Measurements from ENCODE around the gene SORBS1. TPM values are rescaled to one million over a fixed set of nuclear protein-coding genes. Genes with fewer than 3 reads are reported as not detected.
A peak's percentile ranks its signal among the peaks of the same experiment; 100 is the strongest.

The SORBS1 gene
- total and polyA plus RNA-seq, 5 donors: 225 to 511 (median 428) TPM

DNA sequence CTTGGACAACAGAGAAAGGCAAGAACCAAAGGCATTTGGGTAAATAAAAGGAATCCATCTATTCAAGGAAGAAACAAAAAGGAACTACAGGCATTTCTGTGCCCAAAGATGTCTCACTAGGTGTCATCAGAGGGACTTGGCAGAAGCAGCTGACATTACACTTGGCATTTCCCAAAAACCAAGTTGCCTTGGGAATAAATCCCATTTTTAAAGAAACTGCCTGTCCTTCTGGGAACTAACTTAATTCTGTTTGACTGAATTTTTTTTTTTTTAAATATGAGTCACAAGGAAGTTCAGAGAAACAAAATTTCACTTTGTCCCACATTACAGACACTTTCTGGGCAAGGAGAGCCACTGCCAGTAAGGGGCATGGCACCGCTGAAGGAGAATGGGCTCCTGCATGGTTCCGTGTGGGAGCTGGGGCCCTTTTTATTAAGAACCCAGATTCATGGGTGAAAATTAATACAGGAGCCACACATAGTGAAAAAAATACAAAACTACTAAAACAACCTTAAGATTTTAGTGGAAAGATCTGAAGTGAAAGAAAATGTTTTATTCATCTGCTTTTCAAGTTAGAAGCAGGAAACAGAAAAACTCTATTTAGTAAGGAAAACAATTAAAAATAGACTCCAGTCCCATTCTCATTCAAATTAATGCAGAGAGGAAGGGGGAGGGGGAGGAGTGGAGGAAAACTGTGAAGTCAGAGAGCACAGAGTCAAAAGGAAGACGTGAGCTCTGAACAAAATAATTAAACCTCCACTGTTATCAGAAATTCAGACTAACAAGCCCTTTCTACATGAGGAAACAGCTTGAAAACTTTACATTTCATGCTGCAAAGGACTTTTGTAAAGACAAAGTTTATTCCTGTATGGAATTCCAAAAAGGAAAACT lies 151.9 kb downstream of the SORBS1 start:
- DNase-seq (no peak), ATAC-seq (peak in 1 of 2 donors; percentile 28)
- H3K27ac ChIP-seq (ENCODE audit: low read length): peak overlapping the region; percentile 91
- H3K4me3 ChIP-seq (ENCODE audit: low read length): no peak overlapping the region
- no peaks in the 10 kb centered on the region for H3K9me3 ChIP-seq (ENCODE audit: control insufficient read depth, low read length)
- peaks cover 26% of the 10 kb centered on the region for H3K4me1 ChIP-seq (ENCODE audit: control insufficient read depth, insufficient read depth, low read length)
- 30% methylated on average over 3 of the region's 3 CpGs for WGBS
- no peaks in the 10 kb centered on the region for H3K27me3 ChIP-seq (ENCODE audit: control insufficient read depth, insufficient read depth)
- intact Hi-C loops (cut with DNase I): no loop called here

DNA sequence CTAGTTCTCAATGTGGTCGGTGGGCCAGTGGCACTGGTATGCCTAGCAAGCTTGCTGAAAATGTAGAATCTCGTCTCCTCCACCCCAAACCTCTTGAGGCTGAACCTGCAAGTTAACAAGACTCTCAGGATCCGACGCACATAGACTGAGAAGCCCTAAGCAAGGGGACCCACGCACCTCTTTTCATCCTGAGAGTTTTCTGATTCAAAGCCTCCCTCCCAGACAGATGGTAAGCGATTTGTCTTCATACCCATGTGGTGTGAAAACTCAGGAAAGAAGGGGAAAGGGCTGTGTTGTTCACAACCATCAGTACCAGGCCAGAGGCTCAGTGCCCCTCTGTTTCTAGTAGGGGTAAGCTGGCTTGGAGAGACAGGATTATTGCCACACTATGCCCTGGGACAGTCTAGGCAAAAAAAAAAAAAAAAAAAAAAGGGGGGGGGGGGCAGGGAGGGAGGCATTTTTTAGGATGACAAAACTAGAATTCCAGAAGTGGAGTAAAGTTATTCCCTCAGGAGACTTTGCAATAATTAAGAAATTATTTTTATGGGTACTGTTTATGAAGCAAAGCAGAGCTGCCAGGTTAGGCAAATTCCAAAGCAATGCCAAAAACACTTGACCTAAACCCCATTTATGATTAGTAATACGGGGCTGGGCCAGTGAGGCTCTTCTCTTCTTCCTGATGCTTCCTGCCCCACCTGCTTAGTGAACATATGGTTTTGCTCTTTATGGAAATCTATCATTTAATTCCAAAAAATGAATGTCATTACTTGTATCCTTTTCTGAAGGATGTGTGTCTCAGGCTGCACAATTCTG lies 152.8 kb downstream of the SORBS1 start:
- peak overlapping the region; percentile 99 for H3K27ac ChIP-seq (ENCODE audit: low read length)
- WGBS: 76% methylated on average over 7 of the region's 7 CpGs
- no peak overlapping the region for H3K4me3 ChIP-seq (ENCODE audit: low read length)
- no peak for DNase-seq
- intact Hi-C loops (cut with DNase I): no loop called here
- peaks cover 30% of the 10 kb centered on the region for H3K4me1 ChIP-seq (ENCODE audit: control insufficient read depth, insufficient read depth, low read length)
- no peaks in the 10 kb centered on the region for H3K27me3 ChIP-seq (ENCODE audit: control insufficient read depth, insufficient read depth)
- H3K9me3 ChIP-seq (ENCODE audit: control insufficient read depth, low read length): no peaks in the 10 kb centered on the region
- no peak for ATAC-seq

DNA sequence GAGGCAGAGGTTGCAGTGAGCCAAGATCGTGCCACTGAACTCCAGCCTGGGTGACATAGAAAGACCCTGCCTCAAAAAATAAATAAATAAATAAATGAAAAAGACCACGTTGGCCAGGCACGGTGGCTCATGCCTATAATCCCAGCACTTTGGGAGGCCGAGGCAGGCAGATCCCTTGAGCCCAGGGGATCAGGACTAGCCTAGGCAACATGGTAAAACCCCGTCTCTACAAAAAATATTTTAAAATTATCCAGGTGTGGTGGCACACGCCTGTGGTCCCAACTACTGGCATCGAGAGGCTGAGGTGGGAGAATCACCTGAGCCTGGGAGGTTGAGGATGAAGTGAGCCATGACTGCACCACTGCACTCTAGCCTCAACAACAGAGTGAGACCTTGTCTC lies 153.6 kb downstream of the SORBS1 start:
- no peaks in the 10 kb centered on the region for H3K9me3 ChIP-seq (ENCODE audit: control insufficient read depth, low read length)
- peaks cover 30% of the 10 kb centered on the region for H3K4me1 ChIP-seq (ENCODE audit: control insufficient read depth, insufficient read depth, low read length)
- intact Hi-C loops (cut with DNase I): no loop called here
- H3K4me3 ChIP-seq (ENCODE audit: low read length): no peak overlapping the region
- no peak for ATAC-seq
- WGBS: 90% methylated on average over 7 of the region's 7 CpGs
- H3K27me3 ChIP-seq (ENCODE audit: control insufficient read depth, insufficient read depth): no peaks in the 10 kb centered on the region
- no peak for DNase-seq
- H3K27ac ChIP-seq (ENCODE audit: low read length): peak overlapping the region; percentile 99

DNA sequence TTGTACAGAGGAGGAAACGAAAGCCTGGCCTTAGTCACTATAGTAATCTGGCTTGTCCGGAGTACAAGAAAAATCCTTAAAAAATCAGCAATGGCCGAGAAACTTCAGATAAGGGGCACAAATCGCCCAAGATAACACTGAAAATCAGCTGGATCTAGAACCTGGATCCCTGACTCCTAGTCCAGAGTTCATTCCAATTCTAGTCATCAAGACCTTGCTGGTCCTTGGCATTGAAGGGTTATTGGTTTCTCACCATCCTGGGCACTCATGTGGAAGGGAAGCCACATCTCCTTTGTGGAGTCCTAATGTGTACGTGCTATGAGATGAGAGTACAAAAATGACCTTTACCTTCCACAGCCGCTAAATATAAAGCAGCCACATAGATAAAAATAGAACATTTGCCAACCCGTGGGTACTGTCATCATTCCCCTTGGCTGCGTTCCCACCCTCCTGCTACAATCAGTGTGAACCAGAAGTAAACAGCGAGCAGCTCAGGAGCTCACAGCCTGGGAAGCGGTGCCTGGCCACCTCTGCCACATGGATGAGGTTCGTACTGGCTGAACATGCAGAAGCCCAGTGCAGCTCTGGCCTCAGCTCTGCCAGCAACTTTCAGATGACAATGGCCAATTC lies 154.4 kb downstream of the SORBS1 start:
- H3K27me3 ChIP-seq (ENCODE audit: control insufficient read depth, insufficient read depth): no peaks in the 10 kb centered on the region
- H3K4me1 ChIP-seq (ENCODE audit: control insufficient read depth, insufficient read depth, low read length): peaks cover 26% of the 10 kb centered on the region
- ATAC-seq (peak; percentile 71 to 79), DNase-seq (peak; percentile 77 to 90 (median 88))
- H3K9me3 ChIP-seq (ENCODE audit: control insufficient read depth, low read length): no peaks in the 10 kb centered on the region
- H3K4me3 ChIP-seq (ENCODE audit: low read length): no peak overlapping the region
- intact Hi-C loops (cut with DNase I): no loop called here
- 52% methylated on average over 11 of the region's 11 CpGs for WGBS
- peak overlapping the region; percentile 99 for H3K27ac ChIP-seq (ENCODE audit: low read length)

DNA sequence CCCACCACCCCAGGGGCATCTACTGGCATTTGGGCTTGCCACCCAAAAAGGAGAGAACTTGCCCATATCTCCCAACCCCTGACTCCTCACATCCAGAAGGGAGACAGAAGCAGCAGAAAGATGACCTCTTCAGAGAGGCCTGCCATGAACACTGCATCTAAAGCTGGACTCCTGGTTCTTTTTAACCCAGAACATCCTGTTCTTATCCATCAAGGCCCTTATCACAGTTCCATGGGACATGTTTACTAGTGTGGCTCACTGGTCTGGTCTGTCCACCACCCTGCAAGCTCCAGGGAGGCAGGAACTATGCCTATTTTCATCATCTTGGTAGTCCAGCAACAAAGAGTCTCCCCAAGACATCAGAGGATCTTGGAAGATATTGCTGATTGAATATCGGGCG lies 155.5 kb downstream of the SORBS1 start:
- Histone ChIP-seq H3K27ac (ENCODE audit: low read length) (peak overlapping the region; percentile 98), H3K4me3 (ENCODE audit: low read length) (no peak overlapping the region), H3K4me1 (ENCODE audit: control insufficient read depth, insufficient read depth, low read length) (peaks cover 27% of the 10 kb centered on the region), H3K27me3 (ENCODE audit: control insufficient read depth, insufficient read depth) (no peaks in the 10 kb centered on the region), H3K9me3 (ENCODE audit: control insufficient read depth, low read length) (no peaks in the 10 kb centered on the region)
- intact Hi-C loops (cut with DNase I): no loop called here
- WGBS: 97% methylated on average over 2 of the region's 2 CpGs
- ATAC-seq: peak in 1 of 2 donors; percentile 10
- DNase-seq: no peak

DNA sequence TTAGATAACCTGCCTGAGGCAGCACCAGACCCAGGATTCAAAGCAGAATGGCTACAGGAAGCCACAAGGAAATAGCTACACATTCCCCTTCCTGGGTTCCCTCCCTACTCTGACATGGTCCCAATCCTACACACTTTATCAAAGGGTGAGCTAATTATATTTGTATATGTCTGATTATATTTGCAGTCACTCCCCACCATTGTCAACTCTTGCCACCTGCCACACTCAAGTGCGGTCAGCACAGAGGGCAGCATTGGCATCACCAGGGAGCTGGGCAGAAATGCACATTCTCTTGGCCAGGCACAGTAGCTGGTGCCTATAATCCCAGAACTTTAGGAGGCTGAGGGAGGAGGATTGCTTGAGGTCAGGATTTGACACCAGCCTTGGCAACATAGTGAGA lies 156.3 kb downstream of the SORBS1 start:
- no peaks in the 10 kb centered on the region for H3K27me3 ChIP-seq (ENCODE audit: control insufficient read depth, insufficient read depth)
- no peak overlapping the region for H3K4me3 ChIP-seq (ENCODE audit: low read length)
- peak overlapping the region; percentile 79 for H3K27ac ChIP-seq (ENCODE audit: low read length)
- H3K4me1 ChIP-seq (ENCODE audit: control insufficient read depth, insufficient read depth, low read length): peaks cover 24% of the 10 kb centered on the region
- DNase-seq: no peak
- intact Hi-C loops (cut with DNase I): no loop called here
- 71% methylated on average over 1 of the region's 1 CpG for WGBS
- ATAC-seq: no peak
- no peaks in the 10 kb centered on the region for H3K9me3 ChIP-seq (ENCODE audit: control insufficient read depth, low read length)

DNA sequence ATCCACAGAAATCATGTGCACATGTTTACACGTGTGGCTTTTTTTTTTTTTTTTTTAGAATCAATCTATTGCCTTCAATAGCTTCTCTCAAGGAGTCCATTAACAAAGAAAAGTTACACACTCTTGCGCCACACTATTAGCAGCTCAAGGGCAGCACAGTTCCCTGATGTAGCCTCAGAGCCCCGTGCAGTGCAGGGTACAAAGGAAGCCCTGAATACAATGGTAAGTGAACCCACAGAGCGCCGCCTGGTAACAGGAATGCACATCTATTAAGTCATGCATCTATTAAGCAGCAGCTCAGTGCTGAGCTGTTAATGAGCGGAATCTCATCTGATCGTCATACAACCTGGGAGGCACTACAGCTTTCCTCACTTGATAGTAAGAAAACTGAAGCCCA lies 156.7 kb downstream of the SORBS1 start:
- no peaks in the 10 kb centered on the region for H3K27me3 ChIP-seq (ENCODE audit: control insufficient read depth, insufficient read depth)
- peak overlapping the region; percentile 79 for H3K27ac ChIP-seq (ENCODE audit: low read length)
- WGBS: 69% methylated on average over 7 of the region's 7 CpGs
- no peaks in the 10 kb centered on the region for H3K9me3 ChIP-seq (ENCODE audit: control insufficient read depth, low read length)
- DNase-seq (peak in 1 of 3 donors; percentile 58), ATAC-seq (peak; percentile 20 to 33)
- H3K4me1 ChIP-seq (ENCODE audit: control insufficient read depth, insufficient read depth, low read length): peaks cover 24% of the 10 kb centered on the region
- no peak overlapping the region for H3K4me3 ChIP-seq (ENCODE audit: low read length)
- intact Hi-C loops (cut with DNase I): no loop called here

DNA sequence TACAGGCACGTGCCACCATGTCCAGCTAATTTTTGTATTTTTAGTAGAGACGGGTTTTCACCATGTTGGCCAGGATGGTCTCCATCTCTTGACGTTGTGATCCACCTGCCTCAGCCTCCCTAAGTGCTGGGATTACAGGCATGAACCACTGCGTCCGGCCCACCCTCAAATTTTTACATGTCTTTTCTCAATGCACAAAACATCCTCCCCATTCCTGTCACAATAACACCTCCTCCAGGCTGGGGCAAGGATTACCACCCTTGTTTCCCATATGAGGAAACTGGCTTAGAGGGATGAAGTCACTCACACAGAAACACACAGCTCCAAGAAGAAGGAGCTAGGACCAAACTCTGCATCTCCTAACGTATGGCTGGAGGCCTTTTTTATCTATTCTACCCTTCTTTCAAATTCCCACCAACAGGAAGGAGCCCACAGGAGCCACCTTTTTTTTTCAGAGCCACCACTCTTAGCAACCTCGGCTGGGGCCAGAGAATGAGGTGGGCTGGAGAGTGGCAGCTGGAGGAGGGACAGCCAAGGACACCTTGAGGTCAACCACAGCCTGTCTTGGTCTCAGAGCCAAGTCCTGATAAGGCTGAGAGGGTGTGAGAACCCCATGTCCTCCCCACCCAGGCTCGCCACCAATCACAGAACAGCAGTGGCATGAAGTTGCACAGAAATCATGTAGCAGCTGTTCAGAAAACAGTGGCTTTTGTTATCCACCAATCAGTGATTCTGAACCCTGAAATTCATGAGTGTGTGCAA lies 157.3 kb downstream of the SORBS1 start:
- peak; percentile 49 to 79 (median 73) for DNase-seq
- Histone ChIP-seq H3K4me1 (ENCODE audit: control insufficient read depth, insufficient read depth, low read length) (peaks cover 27% of the 10 kb centered on the region), H3K27me3 (ENCODE audit: control insufficient read depth, insufficient read depth) (no peaks in the 10 kb centered on the region), H3K9me3 (ENCODE audit: control insufficient read depth, low read length) (no peaks in the 10 kb centered on the region), H3K27ac (ENCODE audit: low read length) (peak overlapping the region; percentile 98), H3K4me3 (ENCODE audit: low read length) (no peak overlapping the region)
- peak; percentile 77 to 82 for ATAC-seq
- WGBS: 82% methylated on average over 8 of the region's 8 CpGs
- intact Hi-C loops (cut with DNase I): no loop called here

DNA sequence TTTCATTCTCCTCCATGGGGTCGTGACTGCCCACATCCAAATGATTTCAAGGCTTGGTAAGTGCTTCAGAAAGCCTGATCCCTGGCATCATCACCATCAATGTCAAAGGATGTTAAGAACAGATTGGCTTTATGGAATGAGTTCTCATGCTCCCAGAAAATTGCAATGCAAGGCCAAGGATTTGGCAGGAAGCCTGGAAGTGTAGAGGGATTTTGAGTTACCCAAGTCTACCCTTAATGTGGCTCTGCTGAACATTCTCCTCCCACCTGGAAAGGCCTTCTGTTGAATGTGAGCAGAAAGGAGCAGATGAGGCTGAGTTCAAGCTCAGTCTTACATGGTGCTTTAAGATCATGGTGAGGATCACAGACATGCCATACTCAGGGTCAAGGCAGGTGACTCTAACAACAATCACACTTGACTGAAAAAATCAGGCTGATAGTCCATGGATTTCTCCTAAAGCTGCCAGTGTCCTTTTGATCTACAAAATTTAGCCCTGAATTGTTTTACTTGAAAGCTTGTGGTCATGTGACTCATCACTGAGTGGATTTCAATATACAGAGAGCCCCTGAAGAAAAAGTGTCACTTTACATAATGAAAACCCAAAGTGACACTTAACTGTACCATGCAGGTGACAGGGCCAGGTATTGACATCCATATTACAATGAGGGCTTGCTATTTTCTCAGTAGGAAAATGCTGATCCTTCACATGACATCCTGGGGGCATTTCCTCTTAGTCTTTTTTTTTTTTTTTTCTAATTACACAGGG lies 159.3 kb downstream of the SORBS1 start:
- intact Hi-C loops (cut with DNase I): no loop called here
- H3K4me1 ChIP-seq (ENCODE audit: control insufficient read depth, insufficient read depth, low read length): peaks cover 22% of the 10 kb centered on the region
- no peaks in the 10 kb centered on the region for H3K9me3 ChIP-seq (ENCODE audit: control insufficient read depth, low read length)
- peak overlapping the region; percentile 72 for H3K27ac ChIP-seq (ENCODE audit: low read length)
- no peak for ATAC-seq
- no peak overlapping the region for H3K4me3 ChIP-seq (ENCODE audit: low read length)
- 91% methylated on average over 1 of the region's 1 CpG for WGBS
- no peak for DNase-seq
- no peaks in the 10 kb centered on the region for H3K27me3 ChIP-seq (ENCODE audit: control insufficient read depth, insufficient read depth)

DNA sequence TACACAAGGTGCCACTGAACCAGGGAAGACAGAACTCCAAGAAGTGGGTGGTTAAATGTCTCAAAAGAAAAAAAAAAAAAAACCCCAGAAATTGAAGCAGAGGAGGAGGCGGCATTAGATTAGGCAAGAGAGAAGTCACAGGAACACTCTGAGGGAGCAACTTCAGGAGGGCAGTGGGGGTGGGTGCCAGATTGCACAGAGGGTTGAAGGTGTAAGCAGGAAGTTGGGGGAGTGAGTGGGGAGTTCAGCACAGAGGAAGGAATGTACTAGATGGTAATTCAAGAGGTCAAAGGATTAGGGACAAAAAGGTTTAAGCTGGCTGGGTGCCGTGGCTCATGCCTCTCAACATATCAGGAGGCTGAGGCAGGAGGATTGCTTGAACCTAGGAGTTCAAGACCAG lies 160.4 kb downstream of the SORBS1 start:
- Histone ChIP-seq H3K27ac (ENCODE audit: low read length) (peak overlapping the region; percentile 61), H3K9me3 (ENCODE audit: control insufficient read depth, low read length) (no peaks in the 10 kb centered on the region), H3K27me3 (ENCODE audit: control insufficient read depth, insufficient read depth) (no peaks in the 10 kb centered on the region), H3K4me3 (ENCODE audit: low read length) (no peak overlapping the region), H3K4me1 (ENCODE audit: control insufficient read depth, insufficient read depth, low read length) (peaks cover 24% of the 10 kb centered on the region)
- intact Hi-C loops (cut with DNase I): no loop called here
- DNase-seq (no peak), ATAC-seq (no peak)
- 81% methylated on average over 2 of the region's 2 CpGs for WGBS
